Activated B cell treated with CpG ODN at 0.5 μM for 24 hours (primary cell): Measurements from ENCODE around the gene CASP4. TPM values are rescaled to one million over a fixed set of nuclear protein-coding genes. Genes with fewer than 3 reads are reported as not detected.
A peak's percentile ranks its signal among the peaks of the same experiment; 100 is the strongest.

Source experiments
- ATAC-seq: fragments of 200-7000 bp; cut with Tn5 transposase; one replicate; pipeline ENCODE4 v1.10.0; 2021; ENCODE audit warnings: low read depth, mild to moderate bottlenecking, moderate library complexity
- CTCF ChIA-PET: fragments of 350-600 bp; sonication (Branson Sonifier 250); formaldehyde crosslinking; loops from one replicate; lab custom pipeline; 2021; ENCODE audit warnings: antibody characterized with exemption; lab: Charles Lee
- POLR2A ChIA-PET: fragments of 350-600 bp; sonication (Branson Sonifier 250); formaldehyde crosslinking; loops from one replicate; lab custom pipeline; 2021; ENCODE audit warnings: antibody characterized with exemption; lab: Charles Lee
- DNase-seq: peaks from one replicate; pipeline ENCODE4 v3.0.0; 2022
- H3K27ac Mint-ChIP-seq: one replicate; pipeline ENCODE4 v1.8.0; 2020; ENCODE audit warnings: mixed read lengths
- H3K27me3 Mint-ChIP-seq: one replicate; pipeline ENCODE4 v1.8.0; 2021; ENCODE audit warnings: mixed read lengths
- H3K36me3 Mint-ChIP-seq: one replicate; pipeline ENCODE4 v1.8.0; 2021; ENCODE audit warnings: low read depth, mixed read lengths
- H3K4me1 Mint-ChIP-seq: one replicate; pipeline ENCODE4 v1.8.0; 2021; ENCODE audit warnings: mixed read lengths
- H3K4me3 Mint-ChIP-seq: one replicate; pipeline ENCODE4 v1.8.0; 2020; ENCODE audit warnings: mild to moderate bottlenecking, mixed read lengths
- H3K9me3 Mint-ChIP-seq: one replicate; pipeline ENCODE4 v1.8.0; 2020; ENCODE audit warnings: mixed read lengths
- intact Hi-C: fragments of 100-400 bp; cut with micrococcal nuclease; formaldehyde crosslinking; loops from one replicate; pipeline ENCODE4 v1.15.1; 2024
- total RNA-seq: library from RNA; stranded (reverse); gene quantifications from 2 replicates; pipeline ENCODE4 v1.2.3, GENCODE V29; 2022
- TF ChIP-seq, protein P1 (sequence below): fragments of 200-600 bp; IDR thresholded peaks from one replicate; pipeline ENCODE4 v1.8.0; 2022; ENCODE audit warnings: antibody characterized with exemption, mild to moderate bottlenecking

The CASP4 gene
- 87.8 and 88.7 TPM in 2 replicates for total RNA-seq

DNA sequence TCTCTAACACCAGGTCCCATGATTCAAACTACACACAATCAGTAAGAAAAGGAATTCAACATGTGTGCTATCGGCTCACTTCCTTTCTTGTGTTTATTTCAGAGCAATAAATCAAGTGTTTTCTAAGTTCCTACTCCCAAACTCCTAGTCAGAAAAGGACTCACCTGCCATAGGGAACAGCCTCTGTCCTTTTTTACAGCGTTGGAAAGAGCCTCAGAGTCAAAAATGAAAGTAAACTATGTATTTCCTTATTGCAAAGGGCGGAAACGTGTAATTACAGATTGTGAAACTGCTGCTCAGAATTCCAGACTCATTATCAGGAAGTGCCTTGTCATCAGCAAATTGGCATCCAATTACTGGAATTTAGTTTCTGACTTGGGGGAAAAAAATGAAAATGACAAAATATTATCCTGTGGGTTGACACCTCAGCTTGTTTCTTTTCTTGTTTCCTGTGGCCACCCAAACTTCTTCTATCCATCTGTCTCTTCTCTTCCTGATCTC, at the start of gene CASP4:
TSS of gene CASP4 (minus strand) at position 220 of the 501 bp plus-strand sequence. CDS start at position 171, 49 bp downstream.
- intact Hi-C loops, result loop anchor here (5.0 kb wide), 3 partner anchors 51 to 261 kb away; no protein-coding TSS in a partner anchor
- ChIA-PET POLR2A (interaction anchor here (0.6 to 1.5 kb wide), 2 partner anchors 52 to 254 kb away, joined by 3 to 4 read pairs; no protein-coding TSS in a partner anchor), CTCF (interaction anchor here (1.5 to 2.4 kb wide), 2 partner anchors 21 to 28 kb away, joined by 3 to 6 read pairs; no protein-coding TSS in a partner anchor)
- Mint-ChIP-seq H3K9me3 (peaks cover 10% of the 10 kb centered on the region), H3K27me3 (no peaks in the 10 kb centered on the region), H3K4me1 (peaks cover 41% of the 10 kb centered on the region), H3K4me3 (peak within 1 kb of the TSS; percentile 94), H3K36me3 (peaks cover 38% of the 10 kb centered on the region), H3K27ac (peak within 1 kb of the TSS; percentile 94)
- TF ChIP-seq, protein P1, sequence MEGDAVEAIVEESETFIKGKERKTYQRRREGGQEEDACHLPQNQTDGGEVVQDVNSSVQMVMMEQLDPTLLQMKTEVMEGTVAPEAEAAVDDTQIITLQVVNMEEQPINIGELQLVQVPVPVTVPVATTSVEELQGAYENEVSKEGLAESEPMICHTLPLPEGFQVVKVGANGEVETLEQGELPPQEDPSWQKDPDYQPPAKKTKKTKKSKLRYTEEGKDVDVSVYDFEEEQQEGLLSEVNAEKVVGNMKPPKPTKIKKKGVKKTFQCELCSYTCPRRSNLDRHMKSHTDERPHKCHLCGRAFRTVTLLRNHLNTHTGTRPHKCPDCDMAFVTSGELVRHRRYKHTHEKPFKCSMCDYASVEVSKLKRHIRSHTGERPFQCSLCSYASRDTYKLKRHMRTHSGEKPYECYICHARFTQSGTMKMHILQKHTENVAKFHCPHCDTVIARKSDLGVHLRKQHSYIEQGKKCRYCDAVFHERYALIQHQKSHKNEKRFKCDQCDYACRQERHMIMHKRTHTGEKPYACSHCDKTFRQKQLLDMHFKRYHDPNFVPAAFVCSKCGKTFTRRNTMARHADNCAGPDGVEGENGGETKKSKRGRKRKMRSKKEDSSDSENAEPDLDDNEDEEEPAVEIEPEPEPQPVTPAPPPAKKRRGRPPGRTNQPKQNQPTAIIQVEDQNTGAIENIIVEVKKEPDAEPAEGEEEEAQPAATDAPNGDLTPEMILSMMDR, result no peak
- no peak for DNase-seq
- ATAC-seq, result peak; percentile 85

DNA sequence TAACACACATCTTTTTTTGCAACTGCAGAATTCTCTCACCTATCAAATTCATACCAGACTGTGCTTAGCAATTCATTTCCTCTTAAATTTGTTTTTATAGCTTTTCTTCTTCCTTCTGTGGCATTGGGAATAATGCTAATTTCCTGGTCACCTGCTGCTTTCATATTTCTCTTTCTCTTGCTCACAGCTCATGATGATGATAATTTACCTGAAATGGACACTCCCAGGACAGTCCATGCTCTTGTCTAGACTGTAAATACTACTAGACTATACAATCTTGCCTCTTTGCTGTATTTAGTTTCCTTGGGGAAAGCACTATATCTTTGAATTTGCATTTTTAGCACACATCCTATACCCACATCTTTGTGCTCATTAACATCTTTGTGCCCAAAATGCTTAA, 39.1 kb upstream of the CASP4 start:
- TF ChIP-seq, protein P1, result no peak
- Mint-ChIP-seq H3K36me3 (no peaks in the 10 kb centered on the region), H3K9me3 (no peaks in the 10 kb centered on the region), H3K27ac (no peak overlapping the region), H3K27me3 (no peaks in the 10 kb centered on the region), H3K4me3 (no peak overlapping the region), H3K4me1 (no peaks in the 10 kb centered on the region)
- ChIA-PET CTCF (no interaction called here), POLR2A (no interaction called here)
- intact Hi-C loops, result no loop called here
- ATAC-seq, result no peak
- DNase-seq, result no peak

DNA sequence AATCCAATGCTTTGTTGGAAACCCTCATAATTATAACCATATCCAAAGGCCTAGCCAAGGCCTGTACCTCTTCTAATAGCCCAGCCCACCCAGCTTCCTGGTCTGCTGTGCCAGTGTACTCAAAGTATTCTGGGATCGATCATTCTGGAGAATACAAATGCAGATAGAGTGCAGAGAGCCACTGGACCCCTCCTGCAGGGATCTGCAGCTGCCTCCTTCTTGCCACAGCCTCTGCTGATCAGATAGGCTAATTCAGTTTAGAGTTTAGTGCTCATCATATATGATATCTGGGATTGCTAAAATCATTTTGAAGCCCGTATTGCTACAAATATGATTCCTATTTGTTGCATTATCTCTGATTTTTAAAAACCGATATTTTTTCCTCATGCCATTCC, 37.1 kb upstream of the CASP4 start:
- no peaks in the 10 kb centered on the region for H3K36me3 Mint-ChIP-seq
- DNase-seq, result no peak
- ChIA-PET POLR2A (no interaction called here), CTCF (no interaction called here)
- H3K9me3 Mint-ChIP-seq, result no peaks in the 10 kb centered on the region
- no peak overlapping the region for H3K4me3 Mint-ChIP-seq
- intact Hi-C loops, result no loop called here
- TF ChIP-seq, protein P1, result no peak
- H3K27ac Mint-ChIP-seq, result no peak overlapping the region
- no peaks in the 10 kb centered on the region for H3K27me3 Mint-ChIP-seq
- ATAC-seq, result no peak
- peaks cover 5% of the 10 kb centered on the region for H3K4me1 Mint-ChIP-seq

DNA sequence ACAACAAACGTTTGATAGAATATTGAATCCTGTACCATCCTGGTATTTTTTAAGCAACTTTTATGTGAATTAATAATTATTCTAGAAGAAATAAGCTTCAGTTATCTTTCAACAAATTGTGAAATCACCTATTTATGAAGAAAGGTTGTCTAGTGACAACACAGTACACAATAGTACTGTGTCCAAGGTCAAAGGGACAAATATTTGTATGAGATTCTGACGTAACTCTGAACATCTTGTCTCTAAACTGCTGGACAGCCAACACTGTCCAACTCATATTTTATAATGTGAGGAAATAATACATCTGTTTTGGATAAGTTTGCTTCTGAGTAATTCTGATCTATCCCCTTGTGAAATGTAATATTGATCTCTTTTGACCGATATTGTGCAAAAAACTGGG, 35.6 kb upstream of the CASP4 start:
- ChIA-PET CTCF (no interaction called here), POLR2A (no interaction called here)
- no peaks in the 10 kb centered on the region for H3K9me3 Mint-ChIP-seq
- ATAC-seq (no peak), DNase-seq (no peak)
- TF ChIP-seq, protein P1, result no peak
- H3K27me3 Mint-ChIP-seq, result no peaks in the 10 kb centered on the region
- H3K27ac Mint-ChIP-seq, result no peak overlapping the region
- no peaks in the 10 kb centered on the region for H3K36me3 Mint-ChIP-seq
- H3K4me3 Mint-ChIP-seq, result no peak overlapping the region
- H3K4me1 Mint-ChIP-seq, result peaks cover 5% of the 10 kb centered on the region
- intact Hi-C loops, result no loop called here

DNA sequence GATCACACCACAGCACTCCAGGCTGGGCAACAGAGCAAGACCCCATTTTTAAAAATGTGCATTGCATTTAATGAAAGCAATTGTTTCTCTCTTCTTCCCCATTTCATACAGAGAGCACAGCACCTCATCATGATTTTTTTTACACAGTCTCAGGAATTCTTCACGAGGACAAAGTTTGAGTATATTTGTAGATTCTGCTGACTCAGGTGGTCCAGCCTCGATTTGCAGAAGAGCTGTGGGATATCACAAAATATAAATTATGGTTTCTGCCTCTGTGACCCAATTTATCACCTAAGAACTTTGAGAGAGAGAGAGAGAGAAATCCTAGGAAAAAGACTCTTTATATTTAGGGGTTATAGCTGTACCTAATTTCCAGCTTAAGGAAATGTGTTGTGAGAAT, 34.8 kb upstream of the CASP4 start:
- Mint-ChIP-seq H3K27ac (no peak overlapping the region), H3K4me1 (peaks cover 5% of the 10 kb centered on the region), H3K27me3 (no peaks in the 10 kb centered on the region), H3K36me3 (no peaks in the 10 kb centered on the region), H3K4me3 (no peak overlapping the region), H3K9me3 (no peaks in the 10 kb centered on the region)
- ChIA-PET POLR2A (no interaction called here), CTCF (no interaction called here)
- TF ChIP-seq, protein P1, result no peak
- ATAC-seq, result no peak
- DNase-seq, result no peak
- intact Hi-C loops, result no loop called here
